ENCODE results near the gene OR2T8. TPM values are rescaled to one million over a fixed set of nuclear protein-coding genes. Genes with fewer than 3 reads are reported as not detected.

Gene OR2T8, protein sequence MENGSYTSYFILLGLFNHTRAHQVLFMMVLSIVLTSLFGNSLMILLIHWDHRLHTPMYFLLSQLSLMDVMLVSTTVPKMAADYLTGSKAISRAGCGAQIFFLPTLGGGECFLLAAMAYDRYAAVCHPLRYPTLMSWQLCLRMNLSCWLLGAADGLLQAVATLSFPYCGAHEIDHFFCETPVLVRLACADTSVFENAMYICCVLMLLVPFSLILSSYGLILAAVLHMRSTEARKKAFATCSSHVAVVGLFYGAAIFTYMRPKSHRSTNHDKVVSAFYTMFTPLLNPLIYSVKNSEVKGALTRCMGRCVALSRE
- total RNA-seq = not detected in 2 replicates

GRCh38 chr1:247919952-247920351 is at the start of gene OR2T8:
Gene OR2T8 (plus strand): TSS chr1:247920252. CDS start chr1:247921018, 766 bp downstream.

DNA sequence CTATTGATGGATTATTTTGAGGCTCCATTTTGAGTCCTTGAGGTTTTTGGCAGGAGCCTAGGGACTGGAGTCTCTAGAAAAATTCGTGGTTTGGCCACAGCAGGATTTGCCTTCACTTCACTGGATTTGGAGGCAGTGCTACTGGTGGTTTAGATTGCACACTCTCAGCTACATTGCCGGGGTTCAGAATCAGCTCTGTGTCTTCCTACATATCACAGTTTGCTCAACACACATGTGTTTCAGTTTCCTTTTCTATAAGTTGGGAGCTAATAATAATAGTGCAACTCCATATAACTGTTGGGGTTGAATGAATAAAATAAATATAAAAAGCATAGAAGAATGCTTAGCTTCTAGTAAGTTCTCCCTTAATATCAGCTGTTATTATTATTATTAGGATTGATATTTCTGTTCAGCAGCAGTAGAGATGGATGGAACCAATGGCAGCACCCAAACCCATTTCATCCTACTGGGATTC is 24.9 kb upstream of the OR2T8 start, which contains the start of gene OR2W3:
TSS of gene OR2W3 (plus strand) at position 425 of the 475 bp plus-strand sequence. CDS start at position 425, 0 bp downstream.

DNA sequence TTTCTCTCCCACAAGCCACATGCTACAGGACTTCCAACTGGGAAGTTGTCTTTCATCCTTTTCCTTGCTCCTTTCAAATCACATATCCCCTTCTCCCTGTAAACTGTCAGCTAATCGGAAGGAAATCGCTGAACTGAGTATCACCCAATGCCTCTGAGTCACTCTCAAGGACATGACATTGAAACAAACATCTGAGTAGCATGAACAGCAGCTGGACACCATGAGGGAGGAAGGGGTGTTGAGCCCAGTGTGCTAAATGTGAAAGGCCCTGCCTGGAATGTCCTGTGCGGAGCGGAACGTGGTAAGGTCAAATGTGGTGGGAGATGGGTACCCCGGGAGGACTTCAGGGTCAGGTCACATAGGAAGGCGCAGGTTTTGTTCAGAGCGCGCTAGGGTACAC is 4.8 kb downstream of the OR2T8 start, which contains the start of gene OR2AJ1:
TSS of gene OR2AJ1 (plus strand) at position 22 of the 400 bp plus-strand sequence. CDS start 8,880 bp downstream, outside the sequence.

GRCh38 chr1:247948558-247948957 is 28.5 kb downstream of the OR2T8 start, which contains the start of gene OR2L8:
Gene OR2L8 (plus strand): TSS chr1:247948858. CDS start chr1:247948858, 0 bp downstream.

DNA sequence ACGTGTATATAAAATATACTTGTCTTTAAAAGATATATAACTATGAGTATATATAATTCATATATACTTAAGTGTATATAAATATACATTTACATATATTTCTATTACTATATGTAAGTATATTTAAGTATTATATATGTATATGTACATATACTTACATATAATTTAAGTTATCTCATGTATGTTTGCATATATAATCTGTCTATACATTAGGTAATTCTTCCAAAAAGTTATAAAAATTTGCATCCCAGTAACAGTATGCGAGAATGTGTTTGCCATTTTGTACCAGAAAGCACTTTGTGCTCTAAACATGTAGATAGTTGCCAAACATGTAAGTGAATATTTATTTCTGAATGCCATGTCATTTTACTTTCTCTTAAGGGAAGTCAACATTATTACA is 44.9 kb downstream of the OR2T8 start, which contains the start of gene OR2AK2:
TSS of gene OR2AK2 (plus strand) at position 301 of the 400 bp plus-strand sequence. CDS start 144 bp downstream, outside the sequence.

Other genes with a start within 250 kb of the OR2T8 start
- not detected in 2 replicates for gene OR13G1, start 240.5 kb upstream of the OR2T8 start, total RNA-seq
- gene OR6F1, start 203.6 kb upstream of the OR2T8 start, total RNA-seq = not detected in 2 replicates
- not detected in 2 replicates for gene OR14K1, start 181.6 kb upstream of the OR2T8 start, total RNA-seq
- gene OR14A2, start 172.1 kb upstream of the OR2T8 start, total RNA-seq = not detected in 2 replicates
- gene OR1C1, start 159.7 kb upstream of the OR2T8 start, total RNA-seq = not detected in 2 replicates
- gene OR14A16, start 96.1 kb upstream of the OR2T8 start, total RNA-seq = not detected in 2 replicates
- not detected in 2 replicates for gene OR11L1, start 78.4 kb upstream of the OR2T8 start, total RNA-seq
- 0.07 TPM in 1 of 2 replicates, not detected in the other for gene TRIM58, start 63.1 kb upstream of the OR2T8 start, total RNA-seq
- gene OR2W3, start 24.7 kb upstream of the OR2T8 start, total RNA-seq = not detected in 2 replicates
- gene OR2AJ1, start 4.6 kb downstream of the OR2T8 start, total RNA-seq = not detected in 2 replicates
- gene OR2L8, start 28.6 kb downstream of the OR2T8 start, total RNA-seq = not detected in 2 replicates
- not detected in 2 replicates for gene OR2AK2, start 45.0 kb downstream of the OR2T8 start, total RNA-seq
- not detected in 2 replicates for gene OR2L5, start 93.4 kb downstream of the OR2T8 start, total RNA-seq
- gene OR2L2, start 109.8 kb downstream of the OR2T8 start, total RNA-seq = not detected in 2 replicates
- not detected in 2 replicates for gene OR2L3, start 126.6 kb downstream of the OR2T8 start, total RNA-seq
- not detected in 2 replicates for gene OR2L13, start 174.9 kb downstream of the OR2T8 start, total RNA-seq
- gene OR2M5, start 224.9 kb downstream of the OR2T8 start, total RNA-seq = not detected in 2 replicates